LNCAP (cell line): ENCODE measurements around the gene PTH1R.

Source experiments
- CTCF ChIP-seq: fragments of 450-650 bp; IDR thresholded peaks from 2 replicates; pipeline ENCODE4 v1.5.1; 2017; ENCODE audit warnings: mild to moderate bottlenecking

The PTH1R gene

GRCh38 chr3:46927718-46928073, 50.2 kb downstream of the PTH1R start:
- no peak for TF ChIP-seq CTCF

- no peak for TF ChIP-seq CTCF
Observed at GRCh38 chr3:46928282-46928681, 50.8 kb downstream of the PTH1R start.

- TF ChIP-seq CTCF, result no peak
Observed at GRCh38 chr3:46929324-46929723, 51.8 kb downstream of the PTH1R start.

GRCh38 chr3:46930166-46930944, 52.8 kb downstream of the PTH1R start:
- TF ChIP-seq CTCF, result no peak

- no peak for TF ChIP-seq CTCF
Observed at GRCh38 chr3:46930945-46931403, 53.5 kb downstream of the PTH1R start.

GRCh38 chr3:46931631-46932331, 54.3 kb downstream of the PTH1R start:
- TF ChIP-seq CTCF, result no peak

- TF ChIP-seq CTCF, result no peak
Observed at GRCh38 chr3:46932455-46933225, 55.1 kb downstream of the PTH1R start.
